H1 (cell line): ENCODE data around the gene PHC2. TPM values are rescaled to one million over a fixed set of nuclear protein-coding genes. Genes with fewer than 3 reads are reported as not detected.

Experiments
- CTCF ChIA-PET: fragments of 300-600 bp; sonication (Branson Sonifier 250); formaldehyde crosslinking; loops from one replicate; lab custom pipeline; 2021; ENCODE audit not compliant: partially characterized antibody; lab: Charles Lee
- POLR2A ChIA-PET: fragments of 300-600 bp; sonication (Branson Sonifier 250); formaldehyde crosslinking; loops from one replicate; lab custom pipeline; 2021; ENCODE audit warnings: inconsistent platforms; ENCODE audit not compliant: partially characterized antibody; lab: Charles Lee
- DNase-seq, 2 experiments: peaks; one replicate each; pipeline versions ENCODE4 v3.0.0 to v3.0.0-alpha.2; 2010 to 2022; ENCODE audit warnings: low spot score in 2 of 2, low read depth in 1 of 2, mixed read lengths in 1 of 2
- FAIRE-seq: peaks from 2 replicates; lab custom pipeline; 2011; peaks lifted over from hg19 to GRCh38; lab: Jason Lieb, UNC
- H2AFZ ChIP-seq: 2 replicates; pipeline ENCODE4 v1.8.1; 2012; ENCODE audit warnings: low read length, inconsistent platforms
- H2AK5ac ChIP-seq: 2 replicates; pipeline ENCODE4 v1.6.1; 2013; ENCODE audit warnings: low read depth, low read length
- H2BK120ac ChIP-seq: replicated peaks from 2 replicates; pipeline ENCODE3; 2013; ENCODE audit warnings: low read depth, low read length, inconsistent platforms
- H2BK12ac ChIP-seq: 2 replicates; pipeline ENCODE4 v1.6.1; 2013; ENCODE audit warnings: low read depth, low read length
- H2BK15ac ChIP-seq: 2 replicates; pipeline ENCODE4 v1.6.1; 2013; ENCODE audit warnings: low read length
- H2BK20ac ChIP-seq: 2 replicates; pipeline ENCODE4 v1.6.1; 2013; ENCODE audit warnings: low read length
- H2BK5ac ChIP-seq: 2 replicates; pipeline ENCODE4 v1.6.1; 2013; ENCODE audit warnings: low read depth, low read length
- H3K14ac ChIP-seq: 2 replicates; pipeline ENCODE4 v1.6.1; 2013; ENCODE audit warnings: inconsistent platforms; ENCODE audit not compliant: insufficient read length
- H3K18ac ChIP-seq: 2 replicates; pipeline ENCODE4 v1.6.1; 2013; ENCODE audit warnings: low read length; ENCODE audit errors: extremely low read depth
- H3K23ac ChIP-seq: 2 replicates; pipeline ENCODE4 v1.6.1; 2013; ENCODE audit warnings: inconsistent platforms; ENCODE audit not compliant: insufficient read length
- H3K23me2 ChIP-seq: 2 replicates; pipeline ENCODE4 v1.6.1; 2013; ENCODE audit warnings: low read depth, low read length
- H3K27ac ChIP-seq: 2 replicates; pipeline ENCODE4 v1.6.1; 2011; ENCODE audit warnings: low read depth, low read length, inconsistent platforms
- H3K27me3 ChIP-seq, 4 experiments: replicated peaks in 1 of 4; 1 replicate in 1 of 4; 2 replicates in 3 of 4; pipeline versions ENCODE4 v1.6.1 to v1.8.1; 2011 to 2013; ENCODE audit warnings: low read length in 3 of 4, mild to moderate bottlenecking in 3 of 4, inconsistent platforms in 2 of 4, mixed read lengths in 2 of 4, moderate library complexity in 1 of 4; ENCODE audit not compliant: control insufficient read depth in 3 of 4, insufficient read depth in 3 of 4; ENCODE audit errors: extremely low read depth in 1 of 4
- H3K36me3 ChIP-seq, 4 experiments: 2 replicates each; pipeline versions ENCODE4 v1.6.1 to v1.8.1; 2011 to 2013; ENCODE audit warnings: mild to moderate bottlenecking in 4 of 4, low read length in 3 of 4, moderate library complexity in 2 of 4, control low read depth in 1 of 4, inconsistent platforms in 1 of 4; ENCODE audit not compliant: insufficient read depth in 4 of 4, control insufficient read depth in 2 of 4
- H3K4ac ChIP-seq: replicated peaks from 2 replicates; pipeline ENCODE3; 2013; ENCODE audit warnings: low read length, low read depth, mixed read lengths, inconsistent platforms; ENCODE audit not compliant: insufficient read length
- H3K4me1 ChIP-seq, 4 experiments: replicated peaks in 1 of 4; 1 replicate in 1 of 4; 2 replicates in 3 of 4; pipeline versions ENCODE4 v1.6.1 to v1.8.1; 2011 to 2013; ENCODE audit warnings: low read length in 3 of 4, inconsistent platforms in 2 of 4, mixed read lengths in 1 of 4; ENCODE audit not compliant: insufficient read depth in 4 of 4, control insufficient read depth in 3 of 4
- H3K4me2 ChIP-seq, 2 experiments: 2 replicates each; pipeline versions ENCODE4 v1.6.1 to v1.8.1; 2011 to 2013; ENCODE audit warnings: low read depth in 2 of 2, low read length in 2 of 2, control low read depth in 1 of 2, inconsistent platforms in 1 of 2, mild to moderate bottlenecking in 1 of 2; ENCODE audit not compliant: insufficient read depth in 1 of 2
- H3K4me3 ChIP-seq, 4 experiments: fragments of 200-600, 300-600 bp in 1 of 4; sonication (generic), shearing (Covaris generic), sonication (Bioruptor Twin) in 1 of 4; 2 replicates each; pipeline versions ENCODE4 v1.5.1 to v1.8.1; 2011 to 2016; ENCODE audit warnings: low read length in 4 of 4, low read depth in 3 of 4, control low read depth in 2 of 4, inconsistent platforms in 2 of 4, mild to moderate bottlenecking in 2 of 4, mixed read lengths in 1 of 4, moderate library complexity in 1 of 4; ENCODE audit not compliant: insufficient read depth in 2 of 4; ENCODE audit errors: extremely low read depth in 1 of 4
- H3K56ac ChIP-seq: replicated peaks from 2 replicates; pipeline ENCODE3; 2013; ENCODE audit warnings: low read depth, mild to moderate bottlenecking, mixed read lengths, low read length, inconsistent platforms; ENCODE audit not compliant: insufficient read length
- H3K79me1 ChIP-seq: 2 replicates; pipeline ENCODE4 v1.6.1; 2013; ENCODE audit warnings: low read depth, low read length, control low read depth
- H3K79me2 ChIP-seq, 2 experiments: 2 replicates each; pipeline versions ENCODE4 v1.6.1 to v1.8.1; 2012 to 2013; ENCODE audit warnings: low read length in 2 of 2, mild to moderate bottlenecking in 2 of 2, inconsistent platforms in 1 of 2; ENCODE audit not compliant: insufficient read depth in 2 of 2, control insufficient read depth in 1 of 2
- H3K9ac ChIP-seq, 4 experiments: replicated peaks in 1 of 4; 1 replicate in 1 of 4; 2 replicates in 3 of 4; pipeline versions ENCODE4 v1.6.1 to v1.8.1; 2011 to 2013; ENCODE audit warnings: low read depth in 3 of 4, low read length in 3 of 4, control low read depth in 2 of 4, mild to moderate bottlenecking in 2 of 4, moderate library complexity in 2 of 4, inconsistent platforms in 1 of 4; ENCODE audit errors: extremely low read depth in 1 of 4
- H3K9me3 ChIP-seq, 2 experiments: 2 replicates each; pipeline versions ENCODE4 v1.6.1 to v1.8.1; 2012 to 2013; ENCODE audit warnings: mild to moderate bottlenecking in 2 of 2, moderate library complexity in 2 of 2, control low read depth in 1 of 2, inconsistent platforms in 1 of 2, low read depth in 1 of 2, low read length in 1 of 2, mixed read lengths in 1 of 2; ENCODE audit not compliant: insufficient read depth in 2 of 2
- H4K20me1 ChIP-seq, 2 experiments: replicated peaks in 1 of 2; 2 replicates each; pipeline versions ENCODE3 to v1.8.1; 2011 to 2013; ENCODE audit warnings: inconsistent platforms in 2 of 2, low read length in 2 of 2, mild to moderate bottlenecking in 1 of 2; ENCODE audit not compliant: insufficient read depth in 2 of 2, control insufficient read depth in 1 of 2
- H4K5ac ChIP-seq: 2 replicates; pipeline ENCODE4 v1.6.1; 2013; ENCODE audit warnings: low read length, low read depth, mixed read lengths, inconsistent platforms; ENCODE audit not compliant: insufficient read length
- H4K8ac ChIP-seq: 2 replicates; pipeline ENCODE4 v1.8.0; 2013; ENCODE audit warnings: mild to moderate bottlenecking, moderate library complexity, low read length, inconsistent platforms; ENCODE audit not compliant: insufficient read depth; ENCODE audit errors: extremely low read depth
- H4K91ac ChIP-seq: replicated peaks from 2 replicates; pipeline ENCODE3; 2013; ENCODE audit warnings: low read length, mixed read lengths, inconsistent platforms; ENCODE audit not compliant: insufficient read length
- KDM1A ChIP-seq: fragments of 200-600, 300-600 bp; sonication (generic); IDR thresholded peaks from 2 replicates; pipeline ENCODE4 v1.7.1; 2016; ENCODE audit warnings: mild to moderate bottlenecking, low read length, borderline replicate concordance
- MAX ChIP-seq: IDR thresholded peaks from 2 replicates; pipeline ENCODE4 v1.6.1; 2012; ENCODE audit warnings: inconsistent platforms
- SRF ChIP-seq: IDR thresholded peaks from 2 replicates; pipeline ENCODE4 v1.6.1; 2011; ENCODE audit warnings: mild to moderate bottlenecking, low read depth, low read length, moderate library complexity
- ZNF274 ChIP-seq: IDR thresholded peaks from 2 replicates; pipeline ENCODE4 v1.7.0; 2012; ENCODE audit warnings: low read length, borderline replicate concordance; ENCODE audit errors: extremely low read depth
- WGBS, 2 experiments: shearing (Covaris generic) in 1 of 2; methylation state at CpG; one replicate each; pipeline versions ENCODE4 v1.1.6 to v1.1.7; 2013 to 2015; ENCODE audit warnings: low lambda C conversion rate in 2 of 2, mixed read lengths in 2 of 2, inconsistent platforms in 1 of 2, low coverage in 1 of 2, missing lambda C conversion rate in 1 of 2; ENCODE audit not compliant: insufficient replicate concordance in 2 of 2, insufficient coverage in 1 of 2, insufficient read length in 1 of 2; ENCODE audit errors: extremely low coverage in 1 of 2, missing lambda C conversion rate in 1 of 2; 5-methylcytosine and 5-hydroxymethylcytosine counted together
- polyA plus RNA-seq, 7 experiments: library from polyadenylated mRNA; depleted of rRNA in 3 of 7; stranded (reverse) in 5 of 7; unstranded in 2 of 7; fragments of >200 nt in 5 of 7; fragments of 200-250 nt in 2 of 7; gene quantifications; 1 replicate in 5 of 7; 2 replicates in 1 of 7; 4 replicates in 1 of 7; pipeline versions ENCODE4 v1.2.1 to v1.2.3, GENCODE V29; 2011 to 2013; ENCODE audit warnings: missing spikeins in 2 of 7, mixed read lengths in 2 of 7
- total RNA-seq: library from RNA; stranded (reverse); fragmentation: NEBNext Ultra II Directional; extraction: Animal tissue kit (Norgen Biotek cat#: 25700); gene quantifications from 2 replicates; pipeline ENCODE4 v1.2.1, GENCODE V29; 2021
- TF ChIP-seq, protein P1 (sequence below), 3 experiments: IDR thresholded peaks; 1 replicate in 2 of 3; 2 replicates in 1 of 3; pipeline versions ENCODE4 v1.5.1 to v1.6.1; 2011; ENCODE audit warnings: low read length in 3 of 3, mild to moderate bottlenecking in 3 of 3, inconsistent platforms in 2 of 3, low read depth in 1 of 3, moderate library complexity in 1 of 3; ENCODE audit not compliant: insufficient read depth in 1 of 3; ENCODE audit errors: control extremely low read depth in 1 of 3

PHC2 gene
- total and polyA plus RNA-seq, 2 of the 8 experiments (the other 6 are each of a cell fraction or from before 2014, with no cell fraction given): 5.6 to 14.2 TPM

- peaks cover 0 to 6% of the 10 kb centered on the region in 2 experiments for H4K20me1 ChIP-seq
These were observed 96.8 kb downstream of the PHC2 start for GRCh38 chr1:33334081-33334552.

More at GRCh38 chr1:33334081-33334552, 96.8 kb downstream of the PHC2 start:
- H3K23me2 ChIP-seq: no peaks in the 10 kb centered on the region
- no peak for TF ChIP-seq SRF
- no peak for TF ChIP-seq ZNF274
- TF ChIP-seq KDM1A: no peak
- TF ChIP-seq, protein P1, sequence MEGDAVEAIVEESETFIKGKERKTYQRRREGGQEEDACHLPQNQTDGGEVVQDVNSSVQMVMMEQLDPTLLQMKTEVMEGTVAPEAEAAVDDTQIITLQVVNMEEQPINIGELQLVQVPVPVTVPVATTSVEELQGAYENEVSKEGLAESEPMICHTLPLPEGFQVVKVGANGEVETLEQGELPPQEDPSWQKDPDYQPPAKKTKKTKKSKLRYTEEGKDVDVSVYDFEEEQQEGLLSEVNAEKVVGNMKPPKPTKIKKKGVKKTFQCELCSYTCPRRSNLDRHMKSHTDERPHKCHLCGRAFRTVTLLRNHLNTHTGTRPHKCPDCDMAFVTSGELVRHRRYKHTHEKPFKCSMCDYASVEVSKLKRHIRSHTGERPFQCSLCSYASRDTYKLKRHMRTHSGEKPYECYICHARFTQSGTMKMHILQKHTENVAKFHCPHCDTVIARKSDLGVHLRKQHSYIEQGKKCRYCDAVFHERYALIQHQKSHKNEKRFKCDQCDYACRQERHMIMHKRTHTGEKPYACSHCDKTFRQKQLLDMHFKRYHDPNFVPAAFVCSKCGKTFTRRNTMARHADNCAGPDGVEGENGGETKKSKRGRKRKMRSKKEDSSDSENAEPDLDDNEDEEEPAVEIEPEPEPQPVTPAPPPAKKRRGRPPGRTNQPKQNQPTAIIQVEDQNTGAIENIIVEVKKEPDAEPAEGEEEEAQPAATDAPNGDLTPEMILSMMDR (IDR thresholded peaks at IDR 0.05; ENCODE audit: control extremely low read depth in 1 of 3, insufficient read depth in 1 of 3, low read depth in 1 of 3, low read length in 3 of 3): no peak
- no peak for TF ChIP-seq MAX
- DNase-seq: no peak
- no peak overlapping the region for H3K27ac ChIP-seq
- no peak overlapping the region for H2BK5ac ChIP-seq
- no peak overlapping the region for H2BK20ac ChIP-seq
- H3K9ac ChIP-seq: no peak overlapping the region
- no peak overlapping the region for H4K5ac ChIP-seq
- H3K4me2 ChIP-seq: no peak overlapping the region
- H2BK120ac ChIP-seq: no peak overlapping the region
- H3K79me2 ChIP-seq: no peaks in the 10 kb centered on the region
- no peak overlapping the region for H2AK5ac ChIP-seq
- no peak overlapping the region for H3K4me3 ChIP-seq
- H3K79me1 ChIP-seq: no peaks in the 10 kb centered on the region
- H3K23ac ChIP-seq: no peak overlapping the region
- H3K9me3 ChIP-seq: no peaks in the 10 kb centered on the region
- H3K4me1 ChIP-seq: peaks cover 3 to 17% (median 10%) of the 10 kb centered on the region in 4 experiments; a peak in 5 of 7 replicates
- H3K4ac ChIP-seq: no peak overlapping the region
- WGBS, 2 experiments: 85% methylated on average over 17 of the region's 17 CpGs; no CpG with 5 or more reads in 1 of the 2 experiments
- POLR2A ChIA-PET: no interaction called here
- H3K18ac ChIP-seq: no peak overlapping the region
- no peaks in the 10 kb centered on the region; a peak in 1 of 7 replicates for H3K27me3 ChIP-seq
- H2AFZ ChIP-seq: no peak overlapping the region
- no peak for FAIRE-seq
- no peak overlapping the region for H3K56ac ChIP-seq
- no peak overlapping the region for H2BK12ac ChIP-seq
- no peak overlapping the region for H3K14ac ChIP-seq
- no peak overlapping the region for H4K8ac ChIP-seq
- H3K36me3 ChIP-seq: peaks cover 0 to 9% (median 5%) of the 10 kb centered on the region in 4 experiments; a peak in 4 of 8 replicates
- CTCF ChIA-PET: interaction anchor here (1.0 to 1.7 kb wide), 3 partner anchors 11 to 35 kb away, joined by 3 to 7 read pairs (median 3); no protein-coding TSS in a partner anchor
- 0 out of 2 replicates have a peak overlapping the region, but pooled peaks have one; percentile 22 for H2BK15ac ChIP-seq
- no peak overlapping the region for H4K91ac ChIP-seq
